ENCODE results near the gene TRRAP.

Gene TRRAP

GRCh38 chr7:98956469-98956868 is 78.1 kb downstream of the TRRAP start:
- DNase-seq: no peak

- no peak for DNase-seq
Measured at GRCh38 chr7:98956937-98957336, 78.6 kb downstream of the TRRAP start.

GRCh38 chr7:98957766-98958165 is 79.4 kb downstream of the TRRAP start:
- no peak for DNase-seq

- DNase-seq: no peak
Measured at GRCh38 chr7:98958968-98959367, 80.6 kb downstream of the TRRAP start.

GRCh38 chr7:98963305-98963704 is 85.0 kb downstream of the TRRAP start:
- DNase-seq: no peak

GRCh38 chr7:98964596-98964995 is 86.3 kb downstream of the TRRAP start:
- no peak for DNase-seq

GRCh38 chr7:98968621-98969020 is 90.3 kb downstream of the TRRAP start:
- DNase-seq: no peak

GRCh38 chr7:98969386-98969785 is 91.1 kb downstream of the TRRAP start:
- DNase-seq: no peak

- DNase-seq: no peak
Measured at GRCh38 chr7:98970016-98970615, 91.8 kb downstream of the TRRAP start.

GRCh38 chr7:98970805-98971204 is 92.5 kb downstream of the TRRAP start:
- DNase-seq: no peak

GRCh38 chr7:98974205-98974604 is 95.9 kb downstream of the TRRAP start:
- DNase-seq: no peak

GRCh38 chr7:98974906-98975816 is 96.8 kb downstream of the TRRAP start:
- no peak for DNase-seq

GRCh38 chr7:98976396-98977185 is 98.3 kb downstream of the TRRAP start:
- no peak for DNase-seq

GRCh38 chr7:98978672-98979071 is 100.3 kb downstream of the TRRAP start:
- DNase-seq: no peak

- no peak for DNase-seq
Measured at GRCh38 chr7:98981701-98982100, 103.4 kb downstream of the TRRAP start.

GRCh38 chr7:98982686-98983085 is 104.4 kb downstream of the TRRAP start:
- DNase-seq: no peak

- DNase-seq: no peak
Measured at GRCh38 chr7:98984126-98984525, 105.8 kb downstream of the TRRAP start.

GRCh38 chr7:98985406-98985805 is 107.1 kb downstream of the TRRAP start:
- DNase-seq: no peak

- DNase-seq: no peak
Measured at GRCh38 chr7:98985945-98986344, 107.6 kb downstream of the TRRAP start.

GRCh38 chr7:98988641-98989040 is 110.3 kb downstream of the TRRAP start:
- no peak for DNase-seq

- DNase-seq: no peak
Measured at GRCh38 chr7:98990356-98990755, 112.0 kb downstream of the TRRAP start.

- DNase-seq: no peak
Measured at GRCh38 chr7:98991141-98991540, 112.8 kb downstream of the TRRAP start.

- DNase-seq: no peak
Measured at GRCh38 chr7:98992076-98992475, 113.7 kb downstream of the TRRAP start.

All from activated effector memory CD4-positive, alpha-beta T cell treated with Interleukin-2 at 50 U/mL for 16 hours (primary cell).